ENCODE measurements around the gene DRG1.

Gene DRG1

GRCh38 chr22:31399211-31400022, at the start of gene DRG1:
Gene DRG1 (plus strand): TSS chr22:31399604. CDS start chr22:31399684, 80 bp downstream.
- no peak for TF ChIP-seq CTCF (conservative IDR thresholded peaks at IDR 0.05; ENCODE audit: low read depth)
- DNase-seq (ENCODE audit: low spot score) = peak; percentile 94
- CTCF ChIA-PET = no interaction called here
- POLR2A ChIA-PET (ENCODE audit: low non-redundant PET) = no interaction called here
- H3K27ac ChIP-seq = peak within 1 kb of the TSS; percentile 82

DNA sequence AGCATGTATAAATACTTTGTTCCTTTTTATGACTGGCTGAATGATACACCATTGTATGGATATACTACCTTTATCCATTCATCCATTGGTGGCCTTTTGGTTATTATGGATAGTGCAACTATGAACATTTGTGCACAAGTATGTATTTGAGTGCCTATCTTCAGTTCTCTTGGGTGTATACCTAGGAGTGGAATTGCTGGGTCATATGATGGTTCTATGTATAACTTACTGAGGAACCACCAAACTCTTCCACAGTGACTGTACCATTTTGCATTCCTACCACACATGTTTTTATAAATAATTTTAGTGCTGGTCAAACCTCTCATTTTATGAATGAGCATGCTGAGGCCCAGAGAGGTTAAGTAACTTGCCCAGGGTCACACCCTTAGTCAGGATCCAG, 49.4 kb upstream of the DRG1 start:
- CTCF ChIA-PET = no interaction called here
- no peak for DNase-seq (ENCODE audit: low spot score)
- H3K27ac ChIP-seq = no peak overlapping the region
- no peak for TF ChIP-seq CTCF (conservative IDR thresholded peaks at IDR 0.05; ENCODE audit: low read depth)
- POLR2A ChIA-PET (ENCODE audit: low non-redundant PET) = no interaction called here

DNA sequence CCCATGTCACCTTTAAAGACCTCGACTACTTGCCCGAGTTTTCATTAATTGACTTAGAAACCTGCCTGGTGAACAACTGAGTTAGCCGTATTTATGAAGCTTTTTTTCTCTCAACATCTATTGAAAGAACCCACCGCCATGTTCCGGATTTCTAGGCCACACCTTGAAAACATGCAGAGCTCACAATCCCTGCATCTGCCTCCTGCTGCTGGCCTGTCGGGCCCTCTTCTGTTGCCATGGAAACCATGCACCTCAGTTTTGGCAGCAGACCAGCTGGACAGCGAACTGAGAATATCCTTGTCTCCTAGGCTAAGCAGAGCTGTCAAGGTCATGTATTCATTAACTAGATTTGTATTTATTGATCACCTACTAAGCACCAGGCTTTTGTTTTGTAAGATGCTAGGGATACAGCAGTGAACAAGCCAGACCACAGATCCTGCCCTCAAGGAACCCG, 49.0 kb upstream of the DRG1 start:
- H3K27ac ChIP-seq = no peak overlapping the region
- DNase-seq (ENCODE audit: low spot score) = no peak
- TF ChIP-seq CTCF (conservative IDR thresholded peaks at IDR 0.05; ENCODE audit: low read depth) = no peak
- ChIA-PET POLR2A (ENCODE audit: low non-redundant PET) (no interaction called here), CTCF (interaction anchor here (0.7 kb wide), 1 partner anchor 875 kb away, joined by 3 read pairs; no protein-coding TSS in a partner anchor)

GRCh38 chr22:31354515-31354914, 44.9 kb upstream of the DRG1 start:
- no peak for TF ChIP-seq CTCF (conservative IDR thresholded peaks at IDR 0.05; ENCODE audit: low read depth)
- DNase-seq (ENCODE audit: low spot score) = no peak
- H3K27ac ChIP-seq = no peak overlapping the region
- ChIA-PET POLR2A (ENCODE audit: low non-redundant PET) (no interaction called here), CTCF (interaction anchor here (0.5 to 0.7 kb wide), 4 partner anchors 9 to 1422 kb away, joined by 3 to 5 read pairs (median 4); no protein-coding TSS in a partner anchor)

DNA sequence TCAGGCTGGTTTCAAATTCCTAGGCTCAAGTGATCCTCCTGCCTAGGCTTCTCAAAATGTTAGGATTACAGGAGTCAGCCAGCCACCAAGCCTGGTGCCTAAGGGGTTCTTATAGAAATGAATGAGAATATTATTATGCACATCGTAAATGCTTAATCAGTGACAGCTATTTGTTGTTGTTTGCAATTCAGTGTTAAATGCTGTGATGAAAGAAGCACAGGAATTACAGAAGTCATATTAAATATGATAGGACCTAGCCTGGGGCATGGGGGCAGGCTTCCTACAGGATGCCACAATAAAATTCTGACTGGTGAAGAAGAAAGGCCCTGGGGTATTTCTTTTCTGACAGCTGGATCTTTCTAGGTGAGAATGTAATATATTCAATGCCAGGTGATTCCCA, 39.4 kb upstream of the DRG1 start:
- DNase-seq (ENCODE audit: low spot score) = no peak
- ChIA-PET POLR2A (ENCODE audit: low non-redundant PET) (no interaction called here), CTCF (interaction anchor here (0.6 kb wide), 1 partner anchor 46 kb away, joined by 7 read pairs; no protein-coding TSS in a partner anchor)
- no peak overlapping the region for H3K27ac ChIP-seq
- no peak for TF ChIP-seq CTCF (conservative IDR thresholded peaks at IDR 0.05; ENCODE audit: low read depth)

GRCh38 chr22:31361743-31362142, 37.7 kb upstream of the DRG1 start:
- DNase-seq (ENCODE audit: low spot score) = no peak
- ChIA-PET CTCF (no interaction called here), POLR2A (ENCODE audit: low non-redundant PET) (no interaction called here)
- TF ChIP-seq CTCF (conservative IDR thresholded peaks at IDR 0.05; ENCODE audit: low read depth) = no peak
- H3K27ac ChIP-seq = no peak overlapping the region
